Nephron progenitor cell (in vitro differentiated cells): Measurements from ENCODE around the gene GSG1L.
A peak's percentile ranks its signal among the peaks of the same experiment; 100 is the strongest.

Source experiments
- DNase-seq: peaks from one replicate; pipeline ENCODE4 v3.0.0; 2021
- H3K27ac Mint-ChIP-seq: 2 replicates; pipeline ENCODE4 v1.8.0; 2021; ENCODE audit warnings: mild to moderate bottlenecking, moderate library complexity, mixed read lengths
- H3K27me3 Mint-ChIP-seq: 2 replicates; pipeline ENCODE4 v1.8.0; 2021; ENCODE audit warnings: mild to moderate bottlenecking, low read depth, mixed read lengths; ENCODE audit not compliant: poor library complexity
- H3K36me3 Mint-ChIP-seq: 2 replicates; pipeline ENCODE4 v1.8.0; 2021; ENCODE audit warnings: low read depth, mixed read lengths
- H3K4me1 Mint-ChIP-seq: 2 replicates; pipeline ENCODE4 v1.8.0; 2021; ENCODE audit warnings: mixed read lengths
- H3K4me3 Mint-ChIP-seq: 2 replicates; pipeline ENCODE4 v1.8.0; 2021; ENCODE audit warnings: mild to moderate bottlenecking, moderate library complexity, mixed read lengths
- H3K9me3 Mint-ChIP-seq: 2 replicates; pipeline ENCODE4 v1.8.0; 2021; ENCODE audit warnings: mild to moderate bottlenecking, moderate library complexity, mixed read lengths
- CTCF ChIP-seq: fragments of 200-600 bp; sonication (generic); IDR thresholded peaks from 2 replicates; pipeline ENCODE4 v1.5.0; 2021; ENCODE audit warnings: antibody characterized with exemption

Gene GSG1L

GRCh38 chr16:28093385-28093725 is 29.8 kb upstream of the GSG1L start:
- TF ChIP-seq CTCF, result no peak
- H3K27ac Mint-ChIP-seq, result peak overlapping the region; percentile 45
- H3K4me1 Mint-ChIP-seq, result peaks cover 21% of the 10 kb centered on the region
- H3K36me3 Mint-ChIP-seq, result peaks cover 9% of the 10 kb centered on the region
- H3K4me3 Mint-ChIP-seq, result no peak overlapping the region
- H3K9me3 Mint-ChIP-seq, result no peaks in the 10 kb centered on the region
- H3K27me3 Mint-ChIP-seq, result peaks cover 4% of the 10 kb centered on the region
- no peak for DNase-seq

- H3K27ac Mint-ChIP-seq, result peak overlapping the region; percentile 45
- peaks cover 4% of the 10 kb centered on the region for H3K27me3 Mint-ChIP-seq
- no peak for TF ChIP-seq CTCF
- H3K4me3 Mint-ChIP-seq, result no peak overlapping the region
- no peak for DNase-seq
- H3K4me1 Mint-ChIP-seq, result peaks cover 21% of the 10 kb centered on the region
- H3K36me3 Mint-ChIP-seq, result peaks cover 9% of the 10 kb centered on the region
- no peaks in the 10 kb centered on the region for H3K9me3 Mint-ChIP-seq
Measured at GRCh38 chr16:28092721-28093384, 29.3 kb upstream of the GSG1L start.

- Mint-ChIP-seq H3K4me3 (no peak overlapping the region), H3K36me3 (peaks cover 3% of the 10 kb centered on the region), H3K27ac (no peak overlapping the region), H3K9me3 (no peaks in the 10 kb centered on the region), H3K4me1 (peaks cover 9% of the 10 kb centered on the region), H3K27me3 (peaks cover 4% of the 10 kb centered on the region)
- DNase-seq, result no peak
- no peak for TF ChIP-seq CTCF
Measured at GRCh38 chr16:28091656-28092055, 28.1 kb upstream of the GSG1L start.

- H3K4me3 Mint-ChIP-seq, result no peak overlapping the region
- peaks cover 5% of the 10 kb centered on the region for H3K4me1 Mint-ChIP-seq
- peak overlapping the region; percentile 25 for H3K27ac Mint-ChIP-seq
- TF ChIP-seq CTCF, result no peak
- H3K27me3 Mint-ChIP-seq, result peaks cover 4% of the 10 kb centered on the region
- no peaks in the 10 kb centered on the region for H3K9me3 Mint-ChIP-seq
- DNase-seq, result no peak
- H3K36me3 Mint-ChIP-seq, result no peaks in the 10 kb centered on the region
Measured at GRCh38 chr16:28090646-28091377, 27.3 kb upstream of the GSG1L start.

GRCh38 chr16:28089992-28090365 is 26.5 kb upstream of the GSG1L start:
- Mint-ChIP-seq H3K36me3 (no peaks in the 10 kb centered on the region), H3K4me3 (no peak overlapping the region), H3K27me3 (peaks cover 4% of the 10 kb centered on the region), H3K4me1 (peaks cover 10% of the 10 kb centered on the region), H3K9me3 (no peaks in the 10 kb centered on the region), H3K27ac (peak overlapping the region; percentile 25)
- no peak for TF ChIP-seq CTCF
- DNase-seq, result no peak
